GM19238 (cell line): ENCODE data around the gene ZNF672.
"Not testable (repeated sequence)": the region's sequence is repeated elsewhere in the genome, so short reads cannot be mapped to it uniquely, and the experiment has no call there.

Experiments used
- DNase-seq: peaks from one replicate; pipeline ENCODE4 v3.0.0; 2011; ENCODE audit warnings: low spot score; ENCODE audit not compliant: insufficient read length

Gene ZNF672

GRCh38 chr1:248853663-248854375 lies 15.8 kb downstream of the ZNF672 start:
- no peak for DNase-seq

DNA sequence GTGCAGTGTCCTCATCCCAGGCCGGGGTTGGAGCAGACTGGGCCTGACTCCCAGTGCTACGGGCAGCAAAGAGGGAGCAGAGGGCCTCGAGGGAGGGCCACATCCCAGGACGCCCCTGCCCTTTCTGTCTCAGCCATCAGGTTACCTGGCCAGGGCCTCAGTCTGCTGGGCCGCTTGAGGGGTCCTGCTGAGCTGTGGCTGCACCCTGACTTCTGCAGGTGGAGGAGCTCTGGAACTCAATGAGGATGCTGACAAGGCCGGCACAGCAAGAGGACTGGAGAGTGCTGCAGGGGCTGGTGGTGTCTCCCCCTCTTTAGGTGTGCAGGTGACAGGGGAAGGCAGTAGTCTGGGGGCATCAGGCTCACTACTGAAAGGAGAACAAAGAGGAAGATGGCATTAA lies 17.6 kb downstream of the ZNF672 start:
- DNase-seq: no peak

- no peak for DNase-seq
Measured at GRCh38 chr1:248856176-248856575, 18.2 kb downstream of the ZNF672 start.

GRCh38 chr1:248857201-248857600 lies 19.2 kb downstream of the ZNF672 start:
- no peak for DNase-seq

DNA sequence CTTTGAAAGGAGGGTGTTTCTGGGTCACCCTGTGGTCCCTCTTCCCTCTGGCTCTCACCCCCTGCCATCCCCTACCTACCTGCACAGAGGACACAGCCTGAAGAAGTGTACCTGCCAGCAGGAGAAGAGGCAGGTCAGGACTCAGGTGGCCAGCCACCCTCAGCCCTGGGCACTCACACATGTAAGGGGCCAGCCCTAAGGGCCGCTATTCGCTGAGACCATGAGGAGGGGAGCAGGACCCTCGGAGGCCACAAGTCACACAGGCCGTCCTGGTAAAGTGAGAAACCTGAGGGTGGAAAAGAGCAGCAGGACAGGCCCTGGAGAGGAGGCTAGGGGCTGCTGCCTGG lies 19.7 kb downstream of the ZNF672 start:
- no peak for DNase-seq

- DNase-seq: no peak
Measured at GRCh38 chr1:248858096-248858890, 20.3 kb downstream of the ZNF672 start.

DNA sequence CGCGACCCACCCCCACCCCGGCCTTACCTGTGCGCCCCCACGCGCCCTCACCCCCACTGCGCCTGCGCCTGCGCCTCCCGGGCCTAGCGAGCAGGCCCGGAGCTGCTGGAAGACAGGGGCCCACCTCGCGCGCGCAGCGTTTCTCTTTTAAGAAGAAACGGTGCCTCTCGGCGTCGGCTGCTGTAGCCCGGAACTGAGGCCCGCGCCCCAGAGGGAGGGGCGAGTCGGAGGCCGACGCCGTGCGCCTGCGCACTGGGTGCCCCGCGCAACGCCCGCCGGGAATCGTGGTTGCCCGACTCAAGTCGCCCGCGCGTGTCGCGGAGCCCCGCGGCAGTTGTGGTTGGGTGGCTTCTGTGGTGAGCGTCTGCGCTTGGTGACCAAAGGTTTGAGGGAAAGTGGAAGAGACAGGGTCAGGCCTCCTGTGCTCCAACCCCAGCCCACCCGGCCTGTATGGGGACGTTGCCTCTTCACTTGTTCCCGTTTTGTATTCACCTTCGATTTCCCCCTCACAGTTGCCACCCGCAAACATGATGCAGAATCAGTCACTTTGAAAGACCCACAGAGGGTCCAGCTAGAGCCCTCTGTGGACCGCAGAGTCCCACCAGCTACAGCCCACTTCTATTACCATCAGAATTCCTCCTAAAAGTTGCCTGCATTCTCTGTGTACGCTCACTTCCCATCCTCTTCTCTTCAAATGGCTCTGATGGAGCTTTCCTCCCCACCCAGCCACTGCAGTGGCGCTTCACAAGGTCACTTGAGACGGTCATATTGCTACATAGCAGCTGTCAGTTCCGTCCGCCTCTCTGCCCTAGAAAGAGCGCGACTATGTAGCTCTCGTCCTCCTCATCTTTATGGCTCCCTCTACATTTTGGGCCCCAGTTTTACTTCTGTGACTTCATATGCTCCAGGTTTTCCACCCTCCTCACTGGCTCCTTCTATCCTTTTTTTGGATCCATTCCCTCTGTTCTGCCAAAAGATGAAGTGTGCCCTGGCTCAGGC lies 21.2 kb downstream of the ZNF672 start, which contains the start of gene ZNF692:
Gene ZNF692 (minus strand): TSS at position 195 of the 999 bp plus-strand sequence. CDS start 776 bp downstream, outside the sequence.
- DNase-seq: peak; percentile 96

DNA sequence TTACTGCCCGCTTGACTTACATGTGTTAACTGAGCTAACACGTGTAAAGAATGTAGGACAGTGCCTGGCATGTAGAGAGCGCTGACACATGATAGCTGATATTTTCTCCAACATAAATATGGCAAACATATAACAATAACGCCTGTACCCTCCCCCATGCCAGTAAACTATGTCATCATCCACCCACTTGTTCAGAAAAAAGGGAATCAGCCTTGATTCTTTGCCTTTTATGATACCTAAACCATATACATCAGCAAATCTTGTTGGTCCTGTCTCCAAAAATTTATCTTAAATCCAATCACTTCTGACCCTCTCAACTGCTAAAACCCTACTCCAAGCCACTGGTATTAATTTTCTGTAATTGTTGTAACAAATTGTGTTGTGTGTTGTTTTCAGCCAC lies 22.0 kb downstream of the ZNF672 start:
- no peak for DNase-seq

DNA sequence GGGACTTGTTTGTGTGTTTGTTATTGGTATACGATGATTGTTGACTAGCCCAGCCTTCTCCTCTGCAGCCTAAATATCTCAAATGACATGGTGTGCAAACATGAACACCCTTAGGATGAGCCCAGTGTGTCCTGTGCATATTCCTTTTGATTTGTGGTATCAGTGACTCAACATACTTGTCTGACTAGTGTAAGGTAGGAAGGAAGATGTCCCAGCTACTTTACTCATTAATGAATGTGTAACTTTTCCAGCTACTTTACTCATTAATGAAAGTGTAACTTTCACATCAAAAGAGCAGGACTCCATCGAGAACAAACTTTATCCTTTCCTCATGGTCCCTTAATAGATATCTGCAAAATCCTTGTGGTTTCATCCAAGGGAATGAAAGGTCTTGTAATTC lies 23.6 kb downstream of the ZNF672 start:
- no peak for DNase-seq

DNA sequence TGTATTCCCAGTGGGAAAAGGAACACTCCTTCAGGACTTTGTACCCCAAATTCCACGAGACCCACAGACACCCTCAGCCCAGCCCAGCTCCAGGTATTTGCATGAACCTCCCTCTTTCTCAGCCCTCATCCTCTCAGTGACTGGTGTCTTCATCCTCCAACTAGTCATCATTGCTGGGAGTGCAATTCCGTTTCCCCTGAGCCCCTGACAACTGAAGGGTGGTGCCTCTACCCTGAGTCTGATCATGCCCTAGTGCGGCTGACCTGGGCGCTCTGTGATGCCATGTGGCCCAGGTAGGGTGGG lies 24.6 kb downstream of the ZNF672 start:
- no peak for DNase-seq

DNA sequence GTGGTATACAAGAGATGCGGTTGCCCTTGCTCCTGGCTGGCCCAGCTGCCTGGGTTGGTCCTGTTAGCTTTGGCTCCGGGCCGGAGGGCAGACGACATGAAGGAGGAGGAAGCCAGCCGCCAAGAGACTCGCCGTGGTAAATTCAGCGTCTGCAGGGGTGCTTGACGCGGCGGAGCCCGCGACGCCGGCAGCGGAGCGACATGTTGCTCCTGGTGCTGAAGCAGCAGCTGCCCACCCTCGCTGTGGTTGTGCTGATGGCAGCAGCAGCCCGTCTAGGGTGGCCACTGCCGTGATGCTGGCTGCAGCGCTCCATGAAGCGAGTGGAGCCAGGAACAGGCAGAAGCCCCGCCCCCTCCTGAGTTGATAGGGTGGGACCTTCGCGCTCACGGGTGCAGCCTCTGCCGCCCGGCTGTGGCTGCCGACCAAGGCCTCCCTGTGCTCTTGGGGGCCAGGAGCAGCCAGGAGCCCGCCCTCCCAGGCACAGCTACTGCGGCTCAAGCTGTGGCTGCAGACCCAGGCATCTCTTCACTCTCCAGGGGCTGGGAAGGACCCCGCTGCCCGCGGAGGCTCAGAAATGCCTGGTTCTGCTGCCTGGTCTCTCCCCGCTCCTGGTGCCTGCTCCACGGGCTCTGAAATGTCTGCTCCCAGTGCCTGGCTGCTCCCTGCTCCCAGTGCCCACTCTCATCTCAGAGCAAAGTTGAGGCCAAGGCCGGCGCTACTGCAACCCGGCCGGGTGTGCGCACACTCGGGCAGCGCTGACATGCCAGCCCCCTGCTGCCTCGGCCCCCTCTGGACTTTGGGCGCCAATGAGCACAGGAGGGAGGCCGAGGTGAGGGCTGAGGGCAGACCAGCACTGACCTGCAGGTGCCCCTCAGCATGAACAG lies 25.2 kb downstream of the ZNF672 start:
- DNase-seq: peak; percentile 53

GRCh38 chr1:248871837-248872401 lies 33.9 kb downstream of the ZNF672 start:
- DNase-seq: no peak

GRCh38 chr1:248872752-248873408 lies 34.9 kb downstream of the ZNF672 start:
- no peak for DNase-seq

- DNase-seq: peak; percentile 53
Measured at GRCh38 chr1:248873409-248873992, 35.5 kb downstream of the ZNF672 start.

DNA sequence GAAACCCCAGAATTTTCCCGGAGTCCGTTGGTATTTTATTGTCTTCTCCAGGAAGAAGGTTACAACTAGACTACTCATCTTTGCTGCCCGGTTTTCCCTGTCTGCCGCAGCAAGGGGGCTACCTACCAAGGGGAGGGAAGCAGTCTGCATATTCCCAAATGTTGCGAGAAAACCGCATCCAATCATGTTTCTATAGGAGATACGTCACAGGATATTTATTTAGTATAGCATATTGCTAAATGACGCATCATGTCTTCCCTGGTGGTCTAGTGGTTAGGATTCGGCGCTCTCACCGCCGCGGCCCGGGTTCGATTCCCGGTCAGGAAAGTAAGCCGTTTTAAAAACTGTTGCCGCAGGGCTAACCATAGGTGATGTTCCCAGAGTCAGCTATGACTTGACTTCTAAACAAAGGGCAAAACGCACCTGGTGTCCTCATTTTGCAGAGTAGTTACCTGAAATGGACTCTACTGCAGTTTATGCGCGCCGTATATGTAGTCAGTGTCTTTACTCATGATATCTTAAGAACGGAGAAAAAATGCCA lies 36.0 kb downstream of the ZNF672 start:
- DNase-seq: no peak

DNA sequence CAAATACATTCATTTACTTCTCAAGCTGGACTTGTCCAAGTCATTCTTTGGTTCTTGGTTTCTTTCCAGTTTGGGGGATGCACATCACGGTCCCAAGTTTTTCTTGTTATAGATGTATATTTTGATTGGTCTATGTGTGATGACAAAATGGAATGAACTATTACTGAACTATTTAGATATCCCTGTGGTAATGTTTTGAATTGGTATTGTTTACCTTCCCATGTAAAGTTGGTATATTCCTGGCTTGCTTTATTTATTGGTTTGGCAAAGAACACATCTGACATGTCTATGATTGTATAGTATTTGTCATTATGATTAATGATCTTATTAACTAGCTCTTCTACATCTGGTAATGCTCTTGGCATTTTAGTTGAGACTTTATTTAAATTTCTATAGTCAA lies 43.2 kb downstream of the ZNF672 start:
- DNase-seq: no peak

DNA sequence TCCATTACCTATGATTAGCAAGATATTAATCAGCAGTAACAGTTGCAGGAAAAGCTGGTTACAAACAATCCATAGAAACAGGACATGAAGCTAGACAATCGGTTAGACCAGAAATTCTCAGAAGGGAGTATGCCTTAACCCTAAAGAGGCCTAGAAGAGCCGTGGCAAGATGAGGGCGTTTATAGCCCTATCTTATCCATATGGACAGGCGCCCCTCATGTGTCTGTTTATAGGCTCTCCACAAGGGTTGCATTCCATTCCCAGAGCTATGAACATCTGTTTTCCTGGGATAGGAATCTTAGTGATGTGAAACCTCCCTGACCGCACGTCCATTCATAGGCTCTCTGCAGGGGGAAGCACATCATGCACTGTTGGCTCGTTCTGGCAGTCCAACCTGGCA lies 44.4 kb downstream of the ZNF672 start:
- not testable (repeated sequence) for DNase-seq

DNA sequence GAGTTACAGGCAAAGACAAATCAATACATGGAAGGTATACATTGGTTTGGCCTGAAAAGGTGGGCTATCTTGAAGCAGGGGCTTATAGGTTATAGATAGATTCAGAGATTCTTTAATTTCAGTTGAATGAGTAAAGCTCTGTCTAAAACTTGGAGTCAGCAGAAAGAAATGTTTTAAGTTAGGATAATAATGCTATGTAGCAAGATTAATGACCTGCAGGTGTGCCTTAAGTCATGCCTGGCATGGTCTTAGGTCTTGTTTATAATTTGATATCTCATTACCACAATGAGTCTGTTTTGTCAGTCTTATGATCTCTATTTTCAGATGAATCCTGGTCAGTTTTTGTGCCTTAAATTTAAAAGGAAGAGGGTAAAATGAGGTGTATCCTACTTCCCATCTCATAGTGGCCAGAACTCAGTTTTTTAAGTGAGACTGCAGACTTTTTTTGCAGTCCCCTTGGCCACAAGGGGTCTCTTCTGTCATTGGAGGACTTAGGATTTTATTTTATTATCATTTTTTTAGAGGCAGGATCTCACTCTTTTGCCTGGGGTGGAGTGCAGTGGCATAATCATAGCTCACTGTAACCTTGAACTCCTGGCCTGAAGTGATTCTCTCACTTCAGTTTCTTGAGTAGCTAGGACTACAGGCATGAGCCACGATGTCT lies 46.7 kb downstream of the ZNF672 start:
- DNase-seq: no peak

DNA sequence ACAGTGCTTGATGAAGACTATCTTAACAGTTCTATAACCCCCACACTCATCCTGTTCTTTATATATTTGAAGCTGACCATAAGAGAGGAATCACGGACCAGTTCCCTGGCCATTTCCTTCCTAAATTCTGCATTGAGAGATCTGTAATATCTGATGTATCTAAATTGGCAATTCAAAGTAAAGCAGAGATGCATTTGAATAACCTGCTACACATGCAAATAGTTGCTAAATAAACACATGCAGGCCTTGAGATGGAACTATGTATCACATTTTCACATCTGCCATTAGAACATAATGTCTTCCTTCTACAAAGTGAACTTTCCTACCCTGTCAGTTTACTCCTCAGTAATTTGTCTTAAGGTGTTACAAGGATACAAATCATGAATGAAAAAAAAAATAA lies 47.6 kb downstream of the ZNF672 start:
- no peak for DNase-seq
